K562 (cell line): ENCODE measurements around the gene CTF1. TPM values are rescaled to one million over a fixed set of nuclear protein-coding genes. Genes with fewer than 3 reads are reported as not detected.
A peak's percentile ranks its signal among the peaks of the same experiment; 100 is the strongest.

Source experiments
- CBX8 ChIP-seq: fragments of 200-600 bp; sonication (generic); IDR thresholded peaks from 2 replicates; pipeline ENCODE4 v1.6.1; 2012; ENCODE audit warnings: borderline replicate concordance, mixed run types, low read depth, mild to moderate bottlenecking, moderate library complexity, mixed read lengths, low read length, control low read depth, inconsistent platforms; ENCODE audit not compliant: poor library complexity, severe bottlenecking; ENCODE audit errors: extremely low read depth
- CEBPB ChIP-seq: fragments of 450-650 bp; IDR thresholded peaks from 2 replicates; pipeline ENCODE4 v1.6.1; 2016; ENCODE audit warnings: missing genetic modification characterization, missing compliant biosample characterization
- CREM ChIP-seq: IDR thresholded peaks from 2 replicates; pipeline ENCODE4 v1.6.1; 2014; ENCODE audit warnings: antibody characterized with exemption, low read depth
- DACH1 ChIP-seq: fragments of 450-650 bp; IDR thresholded peaks from 2 replicates; pipeline ENCODE4 v1.6.1; 2018; ENCODE audit not compliant: partially characterized antibody
- FOXP1 ChIP-seq: sonication (generic); formaldehyde crosslinking; IDR thresholded peaks from 2 replicates; pipeline ENCODE4 v1.8.0; 2022; ENCODE audit warnings: mild to moderate bottlenecking, missing genetic modification reagents
- GABPB2 ChIP-seq: fragments of 250-450 bp; sonication (Bioruptor Pico); conservative IDR thresholded peaks from 2 replicates; pipeline ENCODE4 v1.5.1; 2021; ENCODE audit warnings: mild to moderate bottlenecking
- HNRNPLL ChIP-seq: fragments of 200-400 bp; formaldehyde crosslinking; IDR thresholded peaks from 2 replicates; pipeline ENCODE4 v1.6.1; 2017; ENCODE audit warnings: low read length, low read depth, mild to moderate bottlenecking; ENCODE audit not compliant: poor library complexity, severe bottlenecking
- HNRNPUL1 ChIP-seq: fragments of 200-400 bp; formaldehyde crosslinking; IDR thresholded peaks from 2 replicates; pipeline ENCODE4 v1.6.1; 2017; ENCODE audit warnings: low read length
- KDM2B ChIP-seq: fragments of 250-450 bp; sonication (Bioruptor Pico); IDR thresholded peaks from 2 replicates; pipeline ENCODE4 v1.8.0; 2021; ENCODE audit warnings: mild to moderate bottlenecking, moderate library complexity
- L3MBTL2 ChIP-seq: fragments of 450-650 bp; IDR thresholded peaks from 2 replicates; pipeline ENCODE4 v1.6.1; 2016; ENCODE audit warnings: mild to moderate bottlenecking, moderate library complexity
- PHB ChIP-seq: fragments of 250-450 bp; sonication (Bioruptor Pico); IDR thresholded peaks from 2 replicates; pipeline ENCODE4 v1.5.0; 2021
- RHOXF2B ChIP-seq: fragments of 250-450 bp; sonication (Bioruptor Pico); conservative IDR thresholded peaks from 2 replicates; pipeline ENCODE4 v1.5.1; 2021
- SMC3 ChIP-seq: conservative IDR thresholded peaks from 2 replicates; pipeline ENCODE4 v1.6.1; 2011; ENCODE audit warnings: low read depth, low read length, improper control_type of control experiment; ENCODE audit not compliant: insufficient read depth
- TEAD1 ChIP-seq, 2 experiments: fragments of 450-650 bp in 1 of 2; sonication (generic) in 1 of 2; formaldehyde crosslinking; IDR thresholded peaks; 2 replicates each; pipeline versions ENCODE4 v1.4.0 to v1.8.0; 2020 to 2022; ENCODE audit warnings: mild to moderate bottlenecking in 2 of 2, missing genetic modification reagents in 1 of 2
- WHSC1 ChIP-seq: IDR thresholded peaks from one replicate; pipeline ENCODE4 v1.6.1; 2012; ENCODE audit warnings: low read length, control low read depth, inconsistent platforms
- ZBTB26 ChIP-seq: fragments of 450-650 bp; formaldehyde crosslinking; IDR thresholded peaks from 2 replicates; pipeline ENCODE4 v1.4.0; 2022; ENCODE audit warnings: missing genetic modification characterization
- ZNF140 ChIP-seq: fragments of 250-450 bp; sonication (Bioruptor Pico); IDR thresholded peaks from 2 replicates; pipeline ENCODE4 v1.8.0; 2021; ENCODE audit warnings: moderate library complexity, mild to moderate bottlenecking, inconsistent platforms
- ZNF699 ChIP-seq: fragments of 250-450 bp; sonication (Bioruptor Pico); IDR thresholded peaks from 2 replicates; pipeline ENCODE4 v1.8.0; 2021; ENCODE audit warnings: mild to moderate bottlenecking, moderate library complexity; ENCODE audit not compliant: insufficient replicate concordance
- polyA plus RNA-seq, 8 experiments: library from polyadenylated mRNA; depleted of rRNA in 4 of 8; stranded (reverse) in 5 of 8; unstranded in 3 of 8; fragments of >200 nt; fragmentation: Nextera tagmentation in 2 of 8; fragmentation: Illumina TruSeq in 1 of 8; extraction: Ambion mirVana in 2 of 8; extraction: Trizol in 1 of 8; gene quantifications; 2 replicates each; pipeline versions ENCODE4 v1.2.1 to v1.2.3, GENCODE V29; 2011 to 2014; ENCODE audit warnings: inconsistent platforms in 1 of 8, missing spikeins in 1 of 8
- total RNA-seq, 7 experiments: library from RNA; depleted of rRNA in 6 of 7; stranded (reverse); fragments of >200 nt in 6 of 7; fragmentation: Illumina TruSeq in 2 of 7; extraction: Trizol in 2 of 7; gene quantifications; 2 replicates each; pipeline versions ENCODE4 v1.2.1 to v1.2.3, GENCODE V29; 2011 to 2021; ENCODE audit warnings: low replicate concordance in 1 of 7
- TF ChIP-seq, protein P1 (sequence below), 2 experiments: IDR thresholded peaks; 2 replicates each; pipeline ENCODE4 v1.6.1; 2011; ENCODE audit warnings: borderline replicate concordance in 1 of 2, control low read depth in 1 of 2, low read depth in 1 of 2, low read length in 1 of 2, mild to moderate bottlenecking in 1 of 2, mixed read lengths in 1 of 2, moderate library complexity in 1 of 2; ENCODE audit not compliant: insufficient read depth in 1 of 2, insufficient read length in 1 of 2, poor library complexity in 1 of 2, severe bottlenecking in 1 of 2; ENCODE audit errors: extremely low read depth in 1 of 2
- TF ChIP-seq, protein P2 (sequence below): sonication (generic); formaldehyde crosslinking; IDR thresholded peaks from 2 replicates; pipeline ENCODE4 v1.8.1; 2023; ENCODE audit warnings: mild to moderate bottlenecking, missing genetic modification reagents
- TF ChIP-seq, protein P3 (sequence below): fragments of 250-450 bp; sonication (Bioruptor Pico); IDR thresholded peaks from 2 replicates; pipeline ENCODE4 v1.5.0; 2021; ENCODE audit warnings: mild to moderate bottlenecking, borderline replicate concordance

Gene CTF1
- total and polyA plus RNA-seq, 9 of the 15 experiments (the other 6 are each of a cell fraction or from before 2014, with no cell fraction given), result 0.24 to 2.5 (median 0.44) TPM

DNA sequence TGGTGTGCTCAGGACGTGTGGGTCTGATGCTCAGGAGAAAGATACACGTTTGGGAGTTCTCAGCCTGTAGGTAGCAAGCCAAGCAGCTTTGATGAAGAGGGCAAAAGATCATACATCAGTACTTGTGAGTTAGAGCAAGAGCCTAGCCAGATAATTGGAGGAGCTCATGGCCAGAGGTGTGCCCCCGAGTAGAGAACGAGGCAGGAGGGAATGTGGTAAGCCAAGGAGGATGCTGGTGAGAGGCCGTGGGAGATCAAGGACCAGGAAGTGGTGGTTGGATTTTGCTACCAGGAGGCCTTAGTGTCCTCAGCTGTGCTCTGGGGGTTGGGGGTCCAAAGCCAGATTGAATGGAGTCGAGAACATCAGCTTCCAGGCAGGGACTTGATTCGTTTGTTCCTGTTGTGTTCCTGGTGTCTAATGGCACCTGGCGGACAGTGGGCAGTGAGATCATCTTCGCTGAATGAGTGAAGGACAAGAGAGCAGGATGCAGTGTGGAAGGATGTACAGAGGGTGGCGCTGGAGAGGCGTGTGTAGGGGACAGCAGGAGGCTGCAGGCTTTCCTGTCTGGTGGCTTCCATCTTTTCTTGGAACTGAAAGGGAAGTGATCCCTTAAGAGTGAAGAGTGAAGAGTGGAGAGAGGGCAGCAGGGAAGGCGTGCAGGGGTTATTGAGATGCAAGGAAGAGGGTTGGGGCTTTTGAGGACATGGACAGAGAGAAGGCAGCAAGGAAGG, 38.6 kb downstream of the CTF1 start (continued):
- TF ChIP-seq, protein P1, sequence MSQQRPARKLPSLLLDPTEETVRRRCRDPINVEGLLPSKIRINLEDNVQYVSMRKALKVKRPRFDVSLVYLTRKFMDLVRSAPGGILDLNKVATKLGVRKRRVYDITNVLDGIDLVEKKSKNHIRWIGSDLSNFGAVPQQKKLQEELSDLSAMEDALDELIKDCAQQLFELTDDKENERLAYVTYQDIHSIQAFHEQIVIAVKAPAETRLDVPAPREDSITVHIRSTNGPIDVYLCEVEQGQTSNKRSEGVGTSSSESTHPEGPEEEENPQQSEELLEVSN (IDR thresholded peaks at IDR 0.05; ENCODE audit: borderline replicate concordance in 1 of 2, extremely low read depth in 1 of 2, insufficient read depth in 1 of 2, insufficient read length in 1 of 2, low read depth in 1 of 2, low read length in 1 of 2, poor library complexity in 1 of 2, severe bottlenecking in 1 of 2), result no peak
- TF ChIP-seq CBX8 (no peak), HNRNPLL (no peak), ZBTB26 (CRISPR knock-in tag) (no peak), RHOXF2B (CRISPR knock-in tag) (no peak), KDM2B (no peak), CREM (peak; percentile 29; the same call in 1 of the 2 replicates), FOXP1 (CRISPR knock-in tag) (0 out of 2 replicates have a peak, but pooled peaks have one; percentile 36), L3MBTL2 (no peak), SMC3 (peak; percentile 38; the same call in 1 of the 2 replicates), ZNF699 (CRISPR knock-in tag) (no peak), PHB (no peak), WHSC1 (no peak), CEBPB (no peak), ZNF140 (no peak), TEAD1 (CRISPR knock-in tag; IDR thresholded peaks at IDR 0.05) (peak in 1 of 2 experiments; percentile 37; a peak in 1 of 4 replicates), GABPB2 (no peak), DACH1 (no peak), HNRNPUL1 (no peak)
- TF ChIP-seq, protein P2, sequence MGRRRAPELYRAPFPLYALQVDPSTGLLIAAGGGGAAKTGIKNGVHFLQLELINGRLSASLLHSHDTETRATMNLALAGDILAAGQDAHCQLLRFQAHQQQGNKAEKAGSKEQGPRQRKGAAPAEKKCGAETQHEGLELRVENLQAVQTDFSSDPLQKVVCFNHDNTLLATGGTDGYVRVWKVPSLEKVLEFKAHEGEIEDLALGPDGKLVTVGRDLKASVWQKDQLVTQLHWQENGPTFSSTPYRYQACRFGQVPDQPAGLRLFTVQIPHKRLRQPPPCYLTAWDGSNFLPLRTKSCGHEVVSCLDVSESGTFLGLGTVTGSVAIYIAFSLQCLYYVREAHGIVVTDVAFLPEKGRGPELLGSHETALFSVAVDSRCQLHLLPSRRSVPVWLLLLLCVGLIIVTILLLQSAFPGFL (CRISPR knock-in tag), result 0 out of 2 replicates have a peak, but pooled peaks have one; percentile 66
- TF ChIP-seq, protein P3, sequence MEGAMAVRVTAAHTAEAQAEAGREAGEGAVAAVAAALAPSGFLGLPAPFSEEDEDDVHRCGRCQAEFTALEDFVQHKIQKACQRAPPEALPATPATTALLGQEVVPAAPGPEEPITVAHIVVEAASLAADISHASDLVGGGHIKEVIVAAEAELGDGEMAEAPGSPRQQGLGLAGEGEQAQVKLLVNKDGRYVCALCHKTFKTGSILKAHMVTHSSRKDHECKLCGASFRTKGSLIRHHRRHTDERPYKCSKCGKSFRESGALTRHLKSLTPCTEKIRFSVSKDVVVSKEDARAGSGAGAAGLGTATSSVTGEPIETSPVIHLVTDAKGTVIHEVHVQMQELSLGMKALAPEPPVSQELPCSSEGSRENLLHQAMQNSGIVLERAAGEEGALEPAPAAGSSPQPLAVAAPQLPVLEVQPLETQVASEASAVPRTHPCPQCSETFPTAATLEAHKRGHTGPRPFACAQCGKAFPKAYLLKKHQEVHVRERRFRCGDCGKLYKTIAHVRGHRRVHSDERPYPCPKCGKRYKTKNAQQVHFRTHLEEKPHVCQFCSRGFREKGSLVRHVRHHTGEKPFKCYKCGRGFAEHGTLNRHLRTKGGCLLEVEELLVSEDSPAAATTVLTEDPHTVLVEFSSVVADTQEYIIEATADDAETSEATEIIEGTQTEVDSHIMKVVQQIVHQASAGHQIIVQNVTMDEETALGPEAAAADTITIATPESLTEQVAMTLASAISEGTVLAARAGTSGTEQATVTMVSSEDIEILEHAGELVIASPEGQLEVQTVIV (CRISPR knock-in tag), result no peak
